Renal cortex interstitium (tissue), 11 donors: ENCODE measurements around the gene ZNF236. TPM values are rescaled to one million over a fixed set of nuclear protein-coding genes. Genes with fewer than 3 reads are reported as not detected.

ENCODE experiments used
- DNase-seq, 11 donors: peaks; one replicate each; pipeline ENCODE4 v3.0.0-alpha.2; 2013; ENCODE audit warnings: low read depth in 9 of 11, low spot score in 4 of 11; ENCODE audit errors: extremely low read depth in 1 of 11
- polyA plus RNA-seq, 3 donors: library from polyadenylated mRNA; unstranded; fragments of 120-200 nt; gene quantifications; one replicate each; pipeline ENCODE4 v1.2.1, GENCODE V29; 2013; ENCODE audit not compliant: insufficient read length in 3 of 3

The ZNF236 gene
- polyA plus RNA-seq, 3 donors: 8.8 to 12.3 (median 10.1) TPM

- DNase-seq: no peak
These were observed 6.2 kb upstream of the ZNF236 start for GRCh38 chr18:76816127-76816526.

- no peak for DNase-seq
These were observed 4.3 kb upstream of the ZNF236 start for GRCh38 chr18:76817888-76818611.

GRCh38 chr18:76819411-76820136 lies 2.8 kb upstream of the ZNF236 start:
- no peak for DNase-seq

GRCh38 chr18:76821356-76821874 lies 942 bp upstream of the ZNF236 start:
- no peak for DNase-seq

- peak in 1 of 11 donors; percentile 39 for DNase-seq
These were observed 367 bp upstream of the ZNF236 start for GRCh38 chr18:76821875-76822505.

- DNase-seq: no peak
These were observed 793 bp downstream of the ZNF236 start for GRCh38 chr18:76823161-76823538.

GRCh38 chr18:76823587-76824011 lies 1.2 kb downstream of the ZNF236 start:
- DNase-seq: peak in 1 of 11 donors; percentile 33

- no peak for DNase-seq
These were observed 1.9 kb downstream of the ZNF236 start for GRCh38 chr18:76824145-76824676.

GRCh38 chr18:76824754-76825153 lies 2.4 kb downstream of the ZNF236 start:
- no peak for DNase-seq

- DNase-seq: no peak
These were observed 5.1 kb downstream of the ZNF236 start for GRCh38 chr18:76827205-76828200.

- no peak for DNase-seq
These were observed 12.0 kb downstream of the ZNF236 start for GRCh38 chr18:76834379-76834778.

GRCh38 chr18:76835380-76835779 lies 13.0 kb downstream of the ZNF236 start:
- no peak for DNase-seq

- no peak for DNase-seq
These were observed 14.7 kb downstream of the ZNF236 start for GRCh38 chr18:76837071-76837470.

GRCh38 chr18:76838182-76838581 lies 15.8 kb downstream of the ZNF236 start:
- DNase-seq: no peak

- no peak for DNase-seq
These were observed 16.9 kb downstream of the ZNF236 start for GRCh38 chr18:76839086-76839794.

GRCh38 chr18:76842837-76843530 lies 20.6 kb downstream of the ZNF236 start:
- no peak for DNase-seq

- DNase-seq: no peak
These were observed 21.8 kb downstream of the ZNF236 start for GRCh38 chr18:76844144-76844543.
